Ascending aorta (tissue), 2 donors: ENCODE measurements around the gene RNF144B. TPM values are rescaled to one million over a fixed set of nuclear protein-coding genes. Genes with fewer than 3 reads are reported as not detected.

Experiments
- DNase-seq, 2 donors: peaks; one replicate each; pipeline ENCODE4 v3.0.0-alpha.2; 2019; ENCODE audit warnings: low spot score in 2 of 2
- H3K27ac ChIP-seq, 2 donors: fragments of 200-600 bp; sonication (generic); one replicate each; pipeline ENCODE4 v1.5.1; 2016 to 2017; ENCODE audit warnings: mild to moderate bottlenecking in 1 of 2
- H3K27me3 ChIP-seq: fragments of 200-600 bp; sonication (generic); one replicate; pipeline ENCODE4 v1.5.1; 2017
- H3K36me3 ChIP-seq, 2 donors: fragments of 200-600 bp; sonication (generic); one replicate each; pipeline ENCODE4 v1.5.1; 2016
- H3K4me1 ChIP-seq, 2 donors: fragments of 200-600 bp; sonication (generic); one replicate each; pipeline ENCODE4 v1.5.1; 2016 to 2017; ENCODE audit warnings: mild to moderate bottlenecking in 1 of 2
- H3K4me3 ChIP-seq, 2 donors: fragments of 200-600 bp; sonication (generic); one replicate each; pipeline ENCODE4 v1.5.1; 2016 to 2017; ENCODE audit warnings: mild to moderate bottlenecking in 1 of 2
- H3K9me3 ChIP-seq, 2 donors: fragments of 200-600 bp; sonication (generic); one replicate each; pipeline ENCODE4 v1.5.1; 2016
- intact Hi-C: fragments of 100-400 bp; cut with DNase I; formaldehyde crosslinking; loops from one replicate; pipeline ENCODE4 v1.15.1; 2023
- total RNA-seq: library from RNA; depleted of rRNA; stranded (reverse); fragments of >200 nt; gene quantifications from one replicate; pipeline ENCODE4 v1.1.0, GENCODE V29; 2016
- TF ChIP-seq, protein P1 (sequence below), 3 experiments: fragments of 200-600 bp in 2 of 3; fragments of 450-650 bp in 1 of 3; sonication (generic) in 2 of 3; IDR thresholded peaks; one replicate each; pipeline ENCODE4 v1.5.1; 2016 to 2019; ENCODE audit warnings: antibody characterized with exemption in 3 of 3, mild to moderate bottlenecking in 1 of 3, moderate library complexity in 1 of 3

RNF144B gene
- total RNA-seq, 1 donor from 2014 or later: 52.3 TPM

- Histone ChIP-seq H3K4me1 (peaks cover 0 to 4% of the 10 kb centered on the region in 2 donors), H3K9me3 (no peaks in the 10 kb centered on the region), H3K36me3 (no peaks in the 10 kb centered on the region), H3K4me3 (no peak overlapping the region), H3K27me3 (no peaks in the 10 kb centered on the region), H3K27ac (peak overlapping the region; percentile 65 to 73)
- intact Hi-C loops: no loop called here
- DNase-seq: no peak
- TF ChIP-seq, protein P1, sequence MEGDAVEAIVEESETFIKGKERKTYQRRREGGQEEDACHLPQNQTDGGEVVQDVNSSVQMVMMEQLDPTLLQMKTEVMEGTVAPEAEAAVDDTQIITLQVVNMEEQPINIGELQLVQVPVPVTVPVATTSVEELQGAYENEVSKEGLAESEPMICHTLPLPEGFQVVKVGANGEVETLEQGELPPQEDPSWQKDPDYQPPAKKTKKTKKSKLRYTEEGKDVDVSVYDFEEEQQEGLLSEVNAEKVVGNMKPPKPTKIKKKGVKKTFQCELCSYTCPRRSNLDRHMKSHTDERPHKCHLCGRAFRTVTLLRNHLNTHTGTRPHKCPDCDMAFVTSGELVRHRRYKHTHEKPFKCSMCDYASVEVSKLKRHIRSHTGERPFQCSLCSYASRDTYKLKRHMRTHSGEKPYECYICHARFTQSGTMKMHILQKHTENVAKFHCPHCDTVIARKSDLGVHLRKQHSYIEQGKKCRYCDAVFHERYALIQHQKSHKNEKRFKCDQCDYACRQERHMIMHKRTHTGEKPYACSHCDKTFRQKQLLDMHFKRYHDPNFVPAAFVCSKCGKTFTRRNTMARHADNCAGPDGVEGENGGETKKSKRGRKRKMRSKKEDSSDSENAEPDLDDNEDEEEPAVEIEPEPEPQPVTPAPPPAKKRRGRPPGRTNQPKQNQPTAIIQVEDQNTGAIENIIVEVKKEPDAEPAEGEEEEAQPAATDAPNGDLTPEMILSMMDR (IDR thresholded peaks at IDR 0.05): no peak
Measured at GRCh38 chr6:18510644-18511033, 123.5 kb downstream of the RNF144B start.

- H3K36me3 ChIP-seq: no peaks in the 10 kb centered on the region
- no peaks in the 10 kb centered on the region for H3K27me3 ChIP-seq
- DNase-seq: no peak
- intact Hi-C loops: no loop called here
- H3K27ac ChIP-seq: no peak overlapping the region
- H3K4me1 ChIP-seq: peaks cover 0 to 4% of the 10 kb centered on the region in 2 donors
- H3K4me3 ChIP-seq: no peak overlapping the region
- TF ChIP-seq, protein P1 (IDR thresholded peaks at IDR 0.05): no peak
- no peaks in the 10 kb centered on the region for H3K9me3 ChIP-seq
Measured at GRCh38 chr6:18511211-18511610, 124.1 kb downstream of the RNF144B start.

- H3K27ac ChIP-seq: no peak overlapping the region
- intact Hi-C loops: no loop called here
- DNase-seq: no peak
Measured at GRCh38 chr6:18513253-18513798, 126.2 kb downstream of the RNF144B start.

GRCh38 chr6:18514180-18514579, 127.0 kb downstream of the RNF144B start:
- Histone ChIP-seq H3K27me3 (no peaks in the 10 kb centered on the region), H3K4me3 (no peak overlapping the region), H3K9me3 (no peaks in the 10 kb centered on the region), H3K27ac (no peak overlapping the region), H3K36me3 (no peaks in the 10 kb centered on the region), H3K4me1 (peaks cover 0 to 4% of the 10 kb centered on the region in 2 donors)
- no peak for DNase-seq
- TF ChIP-seq, protein P1 (IDR thresholded peaks at IDR 0.05): no peak
- intact Hi-C loops: no loop called here

More at GRCh38 chr6:18513253-18513798, 126.2 kb downstream of the RNF144B start:
- H3K9me3 ChIP-seq: no peaks in the 10 kb centered on the region
- peaks cover 0 to 4% of the 10 kb centered on the region in 2 donors for H3K4me1 ChIP-seq
- H3K36me3 ChIP-seq: no peaks in the 10 kb centered on the region
- no peaks in the 10 kb centered on the region for H3K27me3 ChIP-seq
- no peak overlapping the region for H3K4me3 ChIP-seq
- TF ChIP-seq, protein P1 (IDR thresholded peaks at IDR 0.05): no peak

DNA sequence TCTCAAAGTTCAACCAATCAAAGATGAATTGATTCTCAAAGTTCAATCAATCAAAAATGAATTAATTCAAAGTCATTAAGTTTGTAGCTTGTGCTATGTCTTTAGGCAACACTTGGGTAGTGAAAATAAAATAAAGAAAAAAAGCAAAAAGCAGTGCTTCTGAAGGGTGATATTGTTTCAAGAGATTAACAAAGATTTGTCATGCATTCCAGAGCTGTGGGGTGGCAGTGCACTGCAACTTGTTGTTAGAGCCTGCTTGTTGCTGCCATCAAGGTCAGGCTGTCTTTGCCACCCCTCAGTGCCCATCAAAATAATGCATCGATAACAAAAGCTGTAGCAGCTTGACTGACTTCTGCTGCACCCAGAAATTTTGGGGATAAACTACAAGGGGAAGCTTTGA, 128.6 kb downstream of the RNF144B start:
- Histone ChIP-seq H3K36me3 (no peaks in the 10 kb centered on the region), H3K4me3 (no peak overlapping the region), H3K9me3 (no peaks in the 10 kb centered on the region), H3K4me1 (no peaks in the 10 kb centered on the region), H3K27me3 (no peaks in the 10 kb centered on the region), H3K27ac (no peak overlapping the region)
- intact Hi-C loops: no loop called here
- DNase-seq: no peak
- TF ChIP-seq, protein P1 (IDR thresholded peaks at IDR 0.05): no peak

Other genes with a start within 250 kb of the RNF144B start
- 1.6 TPM for gene TPMT, start 232.3 kb upstream of the RNF144B start, total RNA-seq
- 4.9 TPM for gene KDM1B, start 231.9 kb upstream of the RNF144B start, total RNA-seq
- 51.2 TPM for gene DEK, start 122.8 kb upstream of the RNF144B start, total RNA-seq